ENCODE results near the gene PRPSAP2.
"Not testable (repeated sequence)": the region's sequence is repeated elsewhere in the genome, so short reads cannot be mapped to it uniquely, and the experiment has no call there.

The PRPSAP2 gene

GRCh38 chr17:18857864-18858566 is at the start of gene PRPSAP2:
Gene PRPSAP2, plus strand, starts transcription at chr17:18858131. Its CDS starts 7,703 bp downstream, at chr17:18865834.
- DNase-seq (ENCODE audit: extremely low read depth, low read depth), result peak; percentile 80
- no peak for TF ChIP-seq CTCF (IDR thresholded peaks at IDR 0.05; ENCODE audit: low read depth, low read length)

- not testable (repeated sequence) for DNase-seq (ENCODE audit: extremely low read depth, low read depth)
Measured at GRCh38 chr17:18815924-18816323, 42.0 kb upstream of the PRPSAP2 start.

GRCh38 chr17:18816489-18817371 is 41.2 kb upstream of the PRPSAP2 start:
- DNase-seq (ENCODE audit: extremely low read depth, low read depth), result peak; percentile 65
- peak; percentile 46 for TF ChIP-seq CTCF (IDR thresholded peaks at IDR 0.05; ENCODE audit: low read depth, low read length)

- not testable (repeated sequence) for DNase-seq (ENCODE audit: extremely low read depth, low read depth)
Measured at GRCh38 chr17:18821430-18821829, 36.5 kb upstream of the PRPSAP2 start.

- not testable (repeated sequence) for DNase-seq (ENCODE audit: extremely low read depth, low read depth)
Measured at GRCh38 chr17:18827613-18828012, 30.3 kb upstream of the PRPSAP2 start.

GRCh38 chr17:18848501-18848900 is 9.4 kb upstream of the PRPSAP2 start:
- no peak for DNase-seq (ENCODE audit: extremely low read depth, low read depth)
- TF ChIP-seq CTCF (IDR thresholded peaks at IDR 0.05; ENCODE audit: low read depth, low read length), result no peak

- no peak for TF ChIP-seq CTCF (IDR thresholded peaks at IDR 0.05; ENCODE audit: low read depth, low read length)
- no peak for DNase-seq (ENCODE audit: extremely low read depth, low read depth)
Measured at GRCh38 chr17:18850679-18851078, 7.3 kb upstream of the PRPSAP2 start.

GRCh38 chr17:18851201-18851600 is 6.7 kb upstream of the PRPSAP2 start:
- no peak for TF ChIP-seq CTCF (IDR thresholded peaks at IDR 0.05; ENCODE audit: low read depth, low read length)
- no peak for DNase-seq (ENCODE audit: extremely low read depth, low read depth)

GRCh38 chr17:18854956-18855355 is 3.0 kb upstream of the PRPSAP2 start:
- TF ChIP-seq CTCF (IDR thresholded peaks at IDR 0.05; ENCODE audit: low read depth, low read length), result no peak
- DNase-seq (ENCODE audit: extremely low read depth, low read depth), result no peak
